Erythroblast (primary cell): ENCODE results near the gene KLC4.

Source experiments
- GATA1 ChIP-seq: IDR thresholded peaks from 2 replicates; pipeline ENCODE4 v1.6.1; 2011; ENCODE audit warnings: low read depth, mild to moderate bottlenecking, control low read depth, low read length, moderate library complexity
- POLR2A ChIP-seq: IDR thresholded peaks from 2 replicates; pipeline ENCODE4 v1.6.1; 2011; ENCODE audit warnings: mild to moderate bottlenecking, low read length

DNA sequence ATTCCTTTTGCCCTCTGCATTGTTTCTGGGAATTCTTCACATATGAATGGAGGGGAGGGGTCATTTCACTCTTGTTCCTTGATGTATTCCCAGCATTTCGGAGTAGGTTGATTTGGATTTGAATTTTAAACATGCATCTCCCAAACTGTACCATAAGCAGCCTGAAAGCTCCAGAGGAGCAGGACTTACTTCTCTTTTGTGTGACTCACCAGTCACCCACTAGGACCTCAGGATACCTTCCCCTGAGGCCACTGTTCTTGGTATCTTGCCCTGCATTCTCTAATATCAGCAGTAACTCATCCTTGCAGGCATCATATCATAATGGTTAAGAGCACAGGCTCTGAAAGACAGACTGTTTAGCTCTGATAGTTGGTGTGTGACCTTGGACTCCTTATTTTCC is 900 bp upstream of the KLC4 start:
- TF ChIP-seq POLR2A: no peak
- TF ChIP-seq GATA1: no peak
